GM12878 (cell line): ENCODE data around the gene ETV6. TPM values are rescaled to one million over a fixed set of nuclear protein-coding genes. Genes with fewer than 3 reads are reported as not detected.

Experiments
- ATAC-seq: fragments of 200-7000 bp; cut with Tn5 transposase; 3 replicates; pipeline ENCODE4 v1.9.1; 2020; ENCODE audit warnings: mild to moderate bottlenecking, moderate library complexity
- BruUV-seq: library from RNA; stranded (reverse); fragments of 400-500 nt; replicated peaks from 2 replicates; lab custom pipeline; 2021; lab: Mats Ljungman, UMichigan
- CTCF ChIA-PET: fragments of 300-600 bp; sonication (Branson Sonifier 250); formaldehyde crosslinking; extraction: SDS; loops from one replicate; lab custom pipeline; 2021; ENCODE audit warnings: inconsistent platforms; lab: Yijun Ruan, JAX
- POLR2A ChIA-PET: fragments of 350-600 bp; formaldehyde crosslinking; extraction: SDS; loops from one replicate; lab custom pipeline; 2021; ENCODE audit warnings: inconsistent platforms; lab: Charles Lee
- RAD21 ChIA-PET: fragments of 300-600 bp; sonication (Branson Sonifier 250); formaldehyde crosslinking; loops from one replicate; lab custom pipeline; 2023; ENCODE audit warnings: antibody characterized with exemption; ENCODE audit not compliant: unreplicated experiment; lab: Charles Lee
- SMC1A ChIA-PET: fragments of 300-600 bp; sonication (Branson Sonifier 250); formaldehyde crosslinking; loops from one replicate; lab custom pipeline; 2023; ENCODE audit not compliant: unreplicated experiment, uncharacterized antibody; lab: Charles Lee
- DNase-seq: peaks from one replicate; pipeline ENCODE4 v3.0.0-alpha.2; 2011; ENCODE audit warnings: low read depth, low spot score
- FAIRE-seq: peaks from 3 replicates; lab custom pipeline; 2011; peaks lifted over from hg19 to GRCh38; lab: Jason Lieb, UNC
- H2AFZ ChIP-seq: 2 replicates; pipeline ENCODE4 v1.6.0; 2011; ENCODE audit warnings: low read depth, low read length, control low read depth; ENCODE audit not compliant: control insufficient read depth
- H3K27ac ChIP-seq: 2 replicates; pipeline ENCODE4 v1.5.1; 2011; ENCODE audit warnings: control low read depth; ENCODE audit not compliant: control insufficient read depth, insufficient read depth
- H3K27me3 ChIP-seq, 2 experiments: replicated peaks in 1 of 2; 2 replicates each; pipeline versions ENCODE4 v1.6.0 to v1.6.1; 2011; ENCODE audit warnings: low read length in 1 of 2; ENCODE audit not compliant: control insufficient read depth in 2 of 2, insufficient read depth in 2 of 2
- H3K36me3 ChIP-seq, 2 experiments: 2 replicates each; pipeline ENCODE4 v1.5.1; 2011; ENCODE audit warnings: low read length in 1 of 2; ENCODE audit not compliant: control insufficient read depth in 2 of 2, insufficient read depth in 2 of 2
- H3K4me1 ChIP-seq: 2 replicates; pipeline ENCODE4 v1.6.1; 2011; ENCODE audit warnings: mild to moderate bottlenecking, low read length, moderate library complexity, mixed read lengths; ENCODE audit not compliant: control insufficient read depth, insufficient read depth
- H3K4me2 ChIP-seq: 2 replicates; pipeline ENCODE4 v1.6.0; 2011; ENCODE audit warnings: control low read depth; ENCODE audit not compliant: control insufficient read depth, insufficient read depth
- H3K4me3 ChIP-seq: fragments of 200-600 bp; sonication (generic); 2 replicates; pipeline ENCODE4 v1.5.1; 2016
- H3K79me2 ChIP-seq: 2 replicates; pipeline ENCODE4 v1.6.0; 2011; ENCODE audit warnings: low read length; ENCODE audit not compliant: control insufficient read depth, insufficient read depth
- H3K9ac ChIP-seq: 2 replicates; pipeline ENCODE4 v1.8.0; 2011; ENCODE audit warnings: low read length, control low read depth, mixed read lengths; ENCODE audit not compliant: control insufficient read depth, insufficient read depth
- H3K9me3 ChIP-seq: replicated peaks from 3 replicates; pipeline ENCODE4 v1.5.1; 2011; ENCODE audit warnings: mild to moderate bottlenecking, low read length; ENCODE audit not compliant: control insufficient read depth, insufficient read depth
- H4K20me1 ChIP-seq: 2 replicates; pipeline ENCODE4 v1.6.0; 2011; ENCODE audit not compliant: control insufficient read depth, insufficient read depth
- BCL3 ChIP-seq: IDR thresholded peaks from 2 replicates; pipeline ENCODE4 v1.6.1; 2011; ENCODE audit warnings: borderline replicate concordance, low read depth, mild to moderate bottlenecking, moderate library complexity, low read length; ENCODE audit not compliant: insufficient read depth, poor library complexity, severe bottlenecking
- DPF2 ChIP-seq: fragments of 450-650 bp; IDR thresholded peaks from 2 replicates; pipeline ENCODE4 v1.6.1; 2017; ENCODE audit warnings: mild to moderate bottlenecking
- EED ChIP-seq: sonication (generic); IDR thresholded peaks from 2 replicates; pipeline ENCODE4 v1.6.1; 2016; ENCODE audit warnings: antibody characterized with exemption, low read depth
- NRF1 ChIP-seq: conservative IDR thresholded peaks from 2 replicates; pipeline ENCODE4 v1.6.1; 2011; ENCODE audit warnings: mild to moderate bottlenecking, low read depth, low read length, improper control_type of control experiment
- ZBED1 ChIP-seq: IDR thresholded peaks from 2 replicates; pipeline ENCODE4 v1.6.1; 2016; ENCODE audit warnings: borderline replicate concordance
- ZBTB40 ChIP-seq: fragments of 450-650 bp; IDR thresholded peaks from 2 replicates; pipeline ENCODE4 v1.6.1; 2016; ENCODE audit warnings: mild to moderate bottlenecking, moderate library complexity, borderline replicate concordance
- ZZZ3 ChIP-seq: IDR thresholded peaks from 2 replicates; pipeline ENCODE4 v1.6.1; 2011; ENCODE audit warnings: low read depth; ENCODE audit not compliant: control insufficient read depth, insufficient read length
- WGBS: methylation state at CpG from one replicate; pipeline ENCODE4 v1.1.6; 2016; ENCODE audit warnings: low lambda C conversion rate; ENCODE audit not compliant: insufficient replicate concordance, insufficient coverage; ENCODE audit errors: missing lambda C conversion rate; 5-methylcytosine and 5-hydroxymethylcytosine counted together
- in situ Hi-C: fragments of 300-500 bp; cut with MboI; formaldehyde crosslinking; loops from 9 replicates; pipeline ENCODE4 v1.14.3; 2018; ENCODE audit warnings: mixed read lengths
- intact Hi-C: fragments of 100-400 bp; cut with micrococcal nuclease; formaldehyde crosslinking; loops from one replicate; pipeline ENCODE4 v1.14.2; 2022; ENCODE audit not compliant: unreplicated experiment
- polyA plus RNA-seq, 11 experiments: library from polyadenylated mRNA; depleted of rRNA in 4 of 11; unstranded in 6 of 11; stranded (reverse) in 5 of 11; fragments of >200 nt; fragmentation: Nextera tagmentation in 4 of 11; fragmentation: Illumina TruSeq in 1 of 11; extraction: Ambion mirVana in 4 of 11; extraction: Trizol in 1 of 11; gene quantifications; 1 replicate in 1 of 11; 2 replicates in 10 of 11; pipeline versions ENCODE4 v1.2.1 to v1.2.3, GENCODE V29; 2011 to 2016; ENCODE audit warnings: inconsistent platforms in 2 of 11, missing spikeins in 2 of 11, low read depth in 1 of 11
- total RNA-seq, 4 experiments: library from RNA; depleted of rRNA in 3 of 4; stranded (reverse); fragments of >200 nt in 3 of 4; fragmentation: Illumina TruSeq in 1 of 4; extraction: Trizol in 1 of 4; gene quantifications; 2 replicates each; pipeline versions ENCODE4 v1.2.1 to v1.2.3, GENCODE V29; 2013 to 2021

ETV6 gene
- total and polyA plus RNA-seq, 10 of the 15 experiments (the other 5 are each of a cell fraction or from before 2014, with no cell fraction given), result 6.6 to 74.8 (median 24.6) TPM

- TF ChIP-seq ZBTB40 (no peak), BCL3 (no peak), NRF1 (no peak), ZBED1 (no peak), EED (no peak), DPF2 (no peak), ZZZ3 (no peak)
- TF ChIP-seq, all 136 proteins: peak for 0
- intact Hi-C loops (no loop called here), in situ Hi-C loops (no loop called here)
- DNase-seq (no peak), ATAC-seq (no peak), FAIRE-seq (no peak)
- H3K27ac ChIP-seq, result peak overlapping the region; percentile 44; the same call in 1 of the 2 replicates
- no peak overlapping the region for H2AFZ ChIP-seq
- H3K4me3 ChIP-seq, result no peak overlapping the region
- no peaks in the 10 kb centered on the region for H3K27me3 ChIP-seq
- H3K9ac ChIP-seq, result no peak overlapping the region
- peaks cover 26% of the 10 kb centered on the region for H3K4me1 ChIP-seq
- ChIA-PET POLR2A (no interaction called here), CTCF (no interaction called here), RAD21 (no interaction called here), SMC1A (interaction anchor here (0.9 kb wide), 1 partner anchor 85 kb away, joined by 3 read pairs; no protein-coding TSS in a partner anchor)
- no peaks in the 10 kb centered on the region for H4K20me1 ChIP-seq
- H3K9me3 ChIP-seq, result no peaks in the 10 kb centered on the region
- BruUV-seq, result no TSS peak
- H3K36me3 ChIP-seq, result peaks cover 33 to 61% of the 10 kb centered on the region in 2 experiments
- WGBS, result 100% methylated on average over 2 of the region's 2 CpGs
- peaks cover 6% of the 10 kb centered on the region for H3K79me2 ChIP-seq
- H3K4me2 ChIP-seq, result no peak overlapping the region
Observed at GRCh38 chr12:11884706-11885105, 235.2 kb downstream of the ETV6 start.
